ENCODE measurements around the gene CA10.

CA10 gene

GRCh38 chr17:51946311-51946710 is 212.2 kb downstream of the CA10 start:
- DNase-seq = no peak

- no peak for DNase-seq
Observed at GRCh38 chr17:51941272-51941671, 217.2 kb downstream of the CA10 start.

GRCh38 chr17:51937264-51937663 is 221.2 kb downstream of the CA10 start:
- no peak for DNase-seq

- DNase-seq = no peak
Observed at GRCh38 chr17:51935477-51935876, 223.0 kb downstream of the CA10 start.

- DNase-seq = no peak
Observed at GRCh38 chr17:51933647-51934046, 224.9 kb downstream of the CA10 start.

DNA sequence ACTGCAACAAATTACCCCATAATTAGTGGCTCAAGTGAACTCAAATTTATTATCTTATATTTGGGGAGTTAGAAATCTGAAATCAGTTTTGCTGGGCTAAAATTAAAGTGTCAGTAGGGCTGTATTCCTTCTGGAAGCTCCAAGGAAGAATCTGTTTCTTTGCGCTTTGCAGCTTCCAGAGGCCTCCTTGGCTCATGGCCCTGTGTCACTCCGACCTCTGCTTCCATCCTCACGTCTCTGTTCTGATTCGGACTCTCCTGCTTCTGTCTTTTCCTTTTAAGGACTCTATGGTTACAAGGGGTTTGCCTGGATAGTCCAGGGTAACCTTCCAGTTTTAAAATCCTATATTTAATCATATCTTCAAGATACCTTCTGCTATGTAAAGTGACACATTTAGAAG is 232.1 kb downstream of the CA10 start:
- DNase-seq = no peak

DNA sequence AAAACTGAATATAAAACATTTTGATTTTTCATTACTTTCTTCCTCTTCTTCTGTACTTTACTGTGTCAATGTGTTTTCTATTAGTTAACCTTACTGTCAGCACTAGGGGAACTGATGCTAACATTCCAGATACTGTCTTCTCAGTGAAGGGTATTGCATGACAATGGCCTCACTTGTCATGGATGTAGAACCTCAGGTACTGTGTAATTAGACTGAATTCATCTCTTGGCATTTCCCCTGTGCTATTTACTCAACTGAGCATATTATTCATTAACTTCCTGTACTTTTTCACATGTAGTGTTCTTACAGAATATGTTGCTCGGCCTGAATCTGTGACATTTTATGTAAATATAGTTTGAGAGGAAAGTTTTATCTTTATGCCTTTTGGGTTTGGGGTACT is 237.0 kb downstream of the CA10 start:
- no peak for DNase-seq

DNA sequence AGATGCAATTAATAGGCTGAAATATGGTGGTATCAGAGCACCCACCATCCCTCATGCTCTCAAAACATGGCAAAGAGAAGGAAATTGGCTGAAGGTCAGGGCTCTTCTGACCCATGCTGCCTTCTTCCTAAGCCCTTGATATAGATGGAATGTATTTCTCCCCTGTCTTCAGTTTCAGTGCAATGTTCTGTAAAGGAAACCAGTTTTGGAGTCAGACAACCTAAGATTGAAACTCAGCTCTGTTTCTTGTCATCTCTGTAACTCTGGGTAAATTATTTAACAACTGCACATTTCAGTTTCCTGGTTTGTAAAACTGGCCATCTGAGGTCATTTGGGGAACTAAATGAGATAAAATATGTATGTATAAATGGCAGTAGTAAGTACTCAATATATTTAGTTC is 243.9 kb downstream of the CA10 start:
- DNase-seq = no peak

- DNase-seq = no peak
Observed at GRCh38 chr17:51913491-51914205, 244.9 kb downstream of the CA10 start.

- no peak for DNase-seq
Observed at GRCh38 chr17:51912939-51913338, 245.6 kb downstream of the CA10 start.

DNA sequence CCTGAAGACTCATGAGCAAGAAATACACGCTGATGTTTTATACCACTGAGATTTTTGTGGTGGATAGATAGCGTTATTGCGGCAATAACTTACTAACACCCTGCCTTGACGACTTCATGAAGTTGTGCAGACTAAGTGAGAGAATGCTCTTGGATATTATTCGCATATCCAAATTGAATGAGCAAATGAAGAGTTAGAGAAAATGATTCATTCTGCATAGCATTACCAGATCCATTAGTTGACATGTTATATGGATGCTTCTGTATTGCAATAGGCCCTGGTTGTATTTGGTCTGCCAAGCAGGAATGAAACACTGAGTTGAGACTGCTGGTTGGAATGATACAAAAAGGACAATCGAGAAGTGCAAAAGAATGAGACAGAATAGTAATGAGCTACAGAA is 247.3 kb downstream of the CA10 start:
- DNase-seq = no peak

GRCh38 chr17:51909971-51910370 is 248.5 kb downstream of the CA10 start:
- no peak for DNase-seq

DNA sequence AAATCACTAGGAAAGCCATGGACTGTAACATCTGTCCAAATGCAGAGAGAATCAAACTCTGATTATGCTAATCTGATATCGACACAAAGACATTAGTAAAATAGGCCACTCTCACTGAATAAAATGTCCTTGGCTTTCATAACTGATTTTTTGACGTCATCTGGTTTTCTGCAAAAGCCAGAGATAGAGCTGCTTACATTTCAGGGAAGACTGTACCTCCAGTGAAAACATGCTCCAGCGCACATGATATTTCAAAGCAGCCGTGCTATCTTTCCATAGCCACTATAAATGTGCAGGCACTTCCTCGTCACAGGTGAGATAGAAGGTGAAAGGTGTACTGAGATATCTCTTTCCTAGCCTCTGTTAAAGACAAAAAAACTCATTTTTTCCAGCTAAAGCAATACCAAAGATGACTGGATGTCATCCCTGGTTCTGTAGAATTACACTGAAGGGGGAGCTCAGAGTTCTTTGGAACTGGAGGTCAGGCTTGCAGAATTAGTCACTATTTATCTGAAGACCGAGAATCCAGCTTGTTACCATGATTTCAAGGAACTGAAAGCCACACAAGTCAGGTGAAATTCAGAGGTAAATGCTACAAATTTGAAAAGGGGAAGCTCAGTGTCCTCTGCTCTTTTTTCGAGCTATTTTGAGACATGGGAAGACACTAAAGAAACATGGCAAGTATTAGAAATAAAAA is 249.5 kb downstream of the CA10 start:
- no peak for DNase-seq

- DNase-seq = no peak
Observed at GRCh38 chr17:51907041-51907440, 251.5 kb downstream of the CA10 start.

DNA sequence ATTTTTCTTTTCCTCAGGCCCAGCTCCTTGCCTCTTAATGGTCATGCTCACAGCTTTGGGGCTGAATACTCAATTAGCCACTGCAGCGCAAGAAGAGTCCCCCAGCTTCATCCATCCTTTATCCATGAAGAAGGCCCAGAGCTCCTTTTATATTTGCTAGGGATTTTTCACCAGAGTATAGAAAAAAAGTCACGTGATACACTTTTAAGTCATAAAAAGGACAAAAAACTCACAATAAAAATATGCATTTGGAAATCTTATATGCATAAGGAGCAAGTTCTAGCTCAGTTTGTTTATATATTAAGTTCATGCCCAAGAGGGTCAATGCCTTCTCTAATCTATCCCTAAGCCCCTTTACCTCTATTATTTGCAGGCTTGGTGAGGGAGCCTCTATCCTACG is 254.1 kb downstream of the CA10 start:
- DNase-seq = no peak

DNA sequence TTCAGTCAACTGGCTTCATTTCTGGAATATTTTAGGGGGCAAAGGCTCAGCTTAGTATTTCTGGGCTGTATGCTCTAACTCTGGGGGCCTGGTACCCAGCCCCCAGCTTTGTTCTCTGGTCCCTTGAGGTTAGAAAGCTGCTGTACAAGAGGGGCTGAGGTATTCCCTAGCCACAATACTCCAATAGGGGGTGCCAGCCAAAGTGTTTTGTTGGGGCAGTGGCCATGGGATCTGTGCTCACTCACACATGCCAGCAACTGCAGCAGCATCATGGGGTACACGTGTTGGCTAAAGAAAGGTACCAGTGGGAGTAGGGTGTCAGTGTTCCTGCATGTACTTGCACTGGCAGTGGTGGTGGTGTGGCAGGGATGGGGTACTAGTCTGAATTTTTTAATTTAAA is 257.3 kb downstream of the CA10 start:
- no peak for DNase-seq

- DNase-seq = no peak
Observed at GRCh38 chr17:51891936-51892335, 266.6 kb downstream of the CA10 start.

- no peak for DNase-seq
Observed at GRCh38 chr17:51890710-51891109, 267.8 kb downstream of the CA10 start.

- DNase-seq = no peak
Observed at GRCh38 chr17:51888816-51889215, 269.7 kb downstream of the CA10 start.

DNA sequence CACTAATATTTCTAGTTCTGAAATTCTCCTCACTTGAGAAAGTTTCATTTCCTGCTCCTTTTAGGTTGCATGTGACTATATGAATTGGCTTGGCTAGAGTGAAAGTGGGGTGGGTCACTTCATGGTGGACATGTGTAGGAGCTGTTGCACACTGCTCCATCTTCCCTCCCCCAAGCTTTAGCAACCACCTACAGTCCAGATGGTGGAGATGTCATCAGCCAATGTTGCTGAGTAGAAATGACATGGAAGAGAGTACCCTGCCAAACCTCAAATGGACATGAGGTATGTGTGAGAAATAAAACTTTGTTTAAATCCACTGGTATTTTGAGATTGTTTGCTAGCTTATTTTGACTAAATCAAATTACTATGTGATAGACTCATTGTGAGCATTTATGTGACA is 281.5 kb downstream of the CA10 start:
- DNase-seq = no peak

DNA sequence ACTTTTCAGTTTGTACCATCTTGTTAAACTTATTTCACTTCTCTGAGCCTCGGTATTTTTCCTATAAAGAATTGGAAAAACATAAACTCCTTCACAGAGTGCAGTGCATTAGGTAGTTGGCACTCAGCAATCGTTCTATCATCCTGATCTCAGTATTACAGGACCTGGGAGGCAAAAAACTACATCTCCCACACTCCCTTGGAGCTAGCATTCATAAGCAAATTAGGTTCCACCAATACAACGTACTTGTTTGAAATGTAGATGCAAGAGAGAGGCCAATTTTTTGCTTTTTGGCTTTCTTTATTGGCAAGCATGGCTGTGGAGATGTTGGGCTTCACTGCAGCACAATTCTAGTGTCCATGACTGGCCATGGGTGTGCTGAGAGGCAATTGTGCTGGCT is 285.2 kb downstream of the CA10 start:
- DNase-seq = no peak

DNA sequence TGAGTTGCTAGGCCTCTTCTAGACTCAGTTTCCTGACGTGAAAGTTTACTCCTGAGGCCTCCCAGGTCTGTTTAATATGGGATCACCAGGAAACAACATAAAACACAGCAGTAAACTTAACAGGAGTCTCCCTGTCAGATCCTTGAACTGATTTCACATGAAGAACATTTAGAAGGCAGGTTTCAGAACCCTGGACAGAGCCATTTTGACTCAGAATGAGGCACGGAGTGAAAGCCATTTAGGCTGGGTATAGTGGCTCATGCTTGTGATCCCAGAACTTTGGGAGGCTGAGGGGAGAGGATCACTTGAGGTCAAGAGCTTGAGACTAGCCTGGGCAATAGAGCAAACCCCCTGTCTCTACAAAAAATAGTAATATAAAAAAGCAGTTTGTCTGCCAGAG is 289.1 kb downstream of the CA10 start:
- DNase-seq = no peak

GRCh38 chr17:51860954-51861561 is 297.5 kb downstream of the CA10 start:
- peak; percentile 40 for DNase-seq

DNA sequence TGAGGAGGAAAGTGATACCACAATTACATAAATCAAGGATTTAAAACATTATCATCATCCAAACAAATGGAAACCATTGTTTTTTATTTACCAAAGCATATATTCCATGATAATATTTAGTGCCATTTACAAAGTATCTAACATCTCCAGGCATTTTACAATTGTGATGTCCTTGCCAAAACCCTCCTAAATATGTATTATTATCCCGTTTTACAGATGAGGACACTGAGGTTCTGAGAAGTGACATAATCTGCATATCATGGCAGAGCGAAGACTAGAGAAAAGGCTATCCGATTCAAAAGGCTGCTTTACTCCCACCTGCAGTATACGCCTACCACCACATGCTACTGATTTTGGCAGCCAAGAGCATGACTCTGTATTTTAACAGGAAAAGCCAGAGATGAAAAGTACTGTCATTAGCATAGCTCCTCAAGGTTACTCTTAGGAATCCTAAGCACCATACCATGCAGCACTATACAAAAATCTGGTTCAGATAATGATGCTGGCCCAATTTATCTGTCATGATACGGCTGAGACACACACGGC is 301.4 kb downstream of the CA10 start:
- peak; percentile 36 for DNase-seq

All from NCI-H1436 (cell line).